ENCODE results near the gene OR52E2.

The OR52E2 gene

GRCh38 chr11:5042091-5042490, 17.3 kb downstream of the OR52E2 start:
- ATAC-seq, result no peak
- TF ChIP-seq TSHZ2 (CRISPR knock-in tag; IDR thresholded peaks at IDR 0.05) (no peak), SNAI2 (CRISPR knock-in tag; IDR thresholded peaks at IDR 0.05) (no peak), TOX (CRISPR knock-in tag; IDR thresholded peaks at IDR 0.05; ENCODE audit: borderline replicate concordance) (no peak), ZFP30 (CRISPR knock-in tag; IDR thresholded peaks at IDR 0.05) (no peak), PPARA (CRISPR knock-in tag; IDR thresholded peaks at IDR 0.05; ENCODE audit: borderline replicate concordance) (no peak), ZNF8 (CRISPR knock-in tag; IDR thresholded peaks at IDR 0.05) (no peak)

GRCh38 chr11:5040876-5041275, 18.6 kb downstream of the OR52E2 start:
- no peak for ATAC-seq
- TF ChIP-seq GLIS3 (CRISPR knock-in tag; IDR thresholded peaks at IDR 0.05), result no peak
- TF ChIP-seq BACH2 (CRISPR knock-in tag; IDR thresholded peaks at IDR 0.05; ENCODE audit: borderline replicate concordance), result no peak
- TF ChIP-seq ISL1 (CRISPR knock-in tag; IDR thresholded peaks at IDR 0.05), result no peak
- no peak for TF ChIP-seq RARB (CRISPR knock-in tag; IDR thresholded peaks at IDR 0.05)
- no peak for TF ChIP-seq ZC3H10 (CRISPR knock-in tag; IDR thresholded peaks at IDR 0.05)
- no peak for TF ChIP-seq CSDC2 (CRISPR knock-in tag; IDR thresholded peaks at IDR 0.05)
- TF ChIP-seq POU6F1 (CRISPR knock-in tag; IDR thresholded peaks at IDR 0.05; ENCODE audit: borderline replicate concordance, low read depth), result no peak
- no peak for TF ChIP-seq ZNF8 (CRISPR knock-in tag; IDR thresholded peaks at IDR 0.05)
- TF ChIP-seq TCF4 (CRISPR knock-in tag; IDR thresholded peaks at IDR 0.05; ENCODE audit: borderline replicate concordance), result no peak
- TF ChIP-seq ZFP3 (CRISPR knock-in tag; IDR thresholded peaks at IDR 0.05), result no peak
- no peak for TF ChIP-seq SNAI2 (CRISPR knock-in tag; IDR thresholded peaks at IDR 0.05)
- no peak for TF ChIP-seq OSR1 (CRISPR knock-in tag; IDR thresholded peaks at IDR 0.05)
- TF ChIP-seq TOX (CRISPR knock-in tag; IDR thresholded peaks at IDR 0.05; ENCODE audit: borderline replicate concordance), result no peak
- no peak for TF ChIP-seq CREB5 (CRISPR knock-in tag; IDR thresholded peaks at IDR 0.05; ENCODE audit: low read depth)
- no peak for TF ChIP-seq PPARA (CRISPR knock-in tag; IDR thresholded peaks at IDR 0.05; ENCODE audit: borderline replicate concordance)
- no peak for TF ChIP-seq ESRRG (CRISPR knock-in tag; IDR thresholded peaks at IDR 0.05)

GRCh38 chr11:5038341-5038740, 21.1 kb downstream of the OR52E2 start:
- TF ChIP-seq ZNF70 (CRISPR knock-in tag; IDR thresholded peaks at IDR 0.05) (no peak), ZFP3 (CRISPR knock-in tag; IDR thresholded peaks at IDR 0.05) (no peak), GLIS3 (CRISPR knock-in tag; IDR thresholded peaks at IDR 0.05) (no peak), PPARA (CRISPR knock-in tag; IDR thresholded peaks at IDR 0.05; ENCODE audit: borderline replicate concordance) (no peak), CSRNP3 (CRISPR knock-in tag; IDR thresholded peaks at IDR 0.05) (no peak), TCF4 (CRISPR knock-in tag; IDR thresholded peaks at IDR 0.05; ENCODE audit: borderline replicate concordance) (no peak), BACH2 (CRISPR knock-in tag; IDR thresholded peaks at IDR 0.05; ENCODE audit: borderline replicate concordance) (no peak), ZNF565 (CRISPR knock-in tag; conservative IDR thresholded peaks at IDR 0.05; ENCODE audit: low read depth) (no peak), OSR1 (CRISPR knock-in tag; IDR thresholded peaks at IDR 0.05) (no peak), PATZ1 (CRISPR knock-in tag; IDR thresholded peaks at IDR 0.05; ENCODE audit: borderline replicate concordance) (no peak), CSDC2 (CRISPR knock-in tag; IDR thresholded peaks at IDR 0.05) (no peak)
- ATAC-seq, result no peak

Data from SK-N-SH treated with all-trans-retinoic acid at 6 μM for 48 hours (cell line).